GM18507 (cell line): ENCODE results near the gene DOP1B.
"Not testable (repeated sequence)": the region's sequence is repeated elsewhere in the genome, so short reads cannot be mapped to it uniquely, and the experiment has no call there.

Experiments
- DNase-seq: peaks from one replicate; pipeline ENCODE4 v3.0.0; 2011; ENCODE audit warnings: low read depth; ENCODE audit not compliant: insufficient read length; ENCODE audit errors: extremely low spot score
- FAIRE-seq: peaks from 2 replicates; lab custom pipeline; 2011; peaks lifted over from hg19 to GRCh38; lab: Jason Lieb, UNC

Gene DOP1B

GRCh38 chr21:36134803-36135390, 21.7 kb upstream of the DOP1B start, which contains the start of gene CBR3:
Gene CBR3, plus strand, starts transcription at chr21:36135079. Its CDS starts 114 bp downstream, at chr21:36135193.
- no peak for FAIRE-seq

GRCh38 chr21:36135391-36136102, 21.1 kb upstream of the DOP1B start:
- no peak for DNase-seq
- peak; percentile 48 for FAIRE-seq

More at GRCh38 chr21:36134803-36135390, 21.7 kb upstream of the DOP1B start, which contains the start of gene CBR3:
- DNase-seq, result no peak

GRCh38 chr21:36139791-36140190, 16.8 kb upstream of the DOP1B start:
- not testable (repeated sequence) for FAIRE-seq

GRCh38 chr21:36141513-36141925, 15.1 kb upstream of the DOP1B start:
- DNase-seq (peak; percentile 48), FAIRE-seq (peak; percentile 87)

More at GRCh38 chr21:36139791-36140190, 16.8 kb upstream of the DOP1B start:
- not testable (repeated sequence) for DNase-seq

- not testable (repeated sequence) for FAIRE-seq, DNase-seq
Measured at GRCh38 chr21:36144233-36144632, 12.4 kb upstream of the DOP1B start.

GRCh38 chr21:36145259-36145658, 11.4 kb upstream of the DOP1B start:
- DNase-seq (no peak), FAIRE-seq (no peak)

GRCh38 chr21:36147911-36148310, 8.7 kb upstream of the DOP1B start:
- FAIRE-seq, result no peak
- no peak for DNase-seq

- FAIRE-seq (no peak), DNase-seq (no peak)
Measured at GRCh38 chr21:36148886-36149285, 7.7 kb upstream of the DOP1B start.

GRCh38 chr21:36149788-36150711, 6.6 kb upstream of the DOP1B start:
- FAIRE-seq, result peak; percentile 62
- no peak for DNase-seq

- FAIRE-seq (no peak), DNase-seq (no peak)
Measured at GRCh38 chr21:36155603-36156338, 853 bp upstream of the DOP1B start.

- FAIRE-seq (peak; percentile 95), DNase-seq (peak; percentile 96)
Measured at GRCh38 chr21:36156339-36156814, 247 bp upstream of the DOP1B start.

GRCh38 chr21:36159356-36159921, 2.8 kb downstream of the DOP1B start:
- FAIRE-seq (no peak), DNase-seq (no peak)

GRCh38 chr21:36160850-36161178, 4.2 kb downstream of the DOP1B start:
- DNase-seq, result no peak
- FAIRE-seq, result no peak

- DNase-seq (no peak), FAIRE-seq (no peak)
Measured at GRCh38 chr21:36162631-36163030, 6.0 kb downstream of the DOP1B start.

GRCh38 chr21:36163750-36164741, 7.4 kb downstream of the DOP1B start:
- DNase-seq, result no peak
- no peak for FAIRE-seq

- no peak for DNase-seq
- FAIRE-seq, result no peak
Measured at GRCh38 chr21:36165356-36165755, 8.7 kb downstream of the DOP1B start.

GRCh38 chr21:36166705-36167104, 10.1 kb downstream of the DOP1B start:
- no peak for FAIRE-seq
- no peak for DNase-seq

- DNase-seq, result no peak
Measured at GRCh38 chr21:36167541-36167940, 10.9 kb downstream of the DOP1B start.

More at GRCh38 chr21:36167541-36167940, 10.9 kb downstream of the DOP1B start:
- no peak for FAIRE-seq
